HFF-Myc (cell line): ENCODE results near the gene PRORP.
A peak's percentile ranks its signal among the peaks of the same experiment; 100 is the strongest.

Experiments
- DNase-seq: peaks from one replicate; pipeline ENCODE4 v3.0.0-alpha.2; 2011; ENCODE audit warnings: low read depth; ENCODE audit errors: extremely low read depth
- H3K4me3 ChIP-seq: replicated peaks from 2 replicates; pipeline ENCODE4 v1.5.1; 2011; ENCODE audit warnings: low read depth, mild to moderate bottlenecking, control low read depth, low read length
- TF ChIP-seq, protein P1 (sequence below): IDR thresholded peaks from 2 replicates; pipeline ENCODE4 v1.5.1; 2012; ENCODE audit warnings: mild to moderate bottlenecking, low read depth, low read length, control low read depth; ENCODE audit errors: missing control alignments

The PRORP gene

DNA sequence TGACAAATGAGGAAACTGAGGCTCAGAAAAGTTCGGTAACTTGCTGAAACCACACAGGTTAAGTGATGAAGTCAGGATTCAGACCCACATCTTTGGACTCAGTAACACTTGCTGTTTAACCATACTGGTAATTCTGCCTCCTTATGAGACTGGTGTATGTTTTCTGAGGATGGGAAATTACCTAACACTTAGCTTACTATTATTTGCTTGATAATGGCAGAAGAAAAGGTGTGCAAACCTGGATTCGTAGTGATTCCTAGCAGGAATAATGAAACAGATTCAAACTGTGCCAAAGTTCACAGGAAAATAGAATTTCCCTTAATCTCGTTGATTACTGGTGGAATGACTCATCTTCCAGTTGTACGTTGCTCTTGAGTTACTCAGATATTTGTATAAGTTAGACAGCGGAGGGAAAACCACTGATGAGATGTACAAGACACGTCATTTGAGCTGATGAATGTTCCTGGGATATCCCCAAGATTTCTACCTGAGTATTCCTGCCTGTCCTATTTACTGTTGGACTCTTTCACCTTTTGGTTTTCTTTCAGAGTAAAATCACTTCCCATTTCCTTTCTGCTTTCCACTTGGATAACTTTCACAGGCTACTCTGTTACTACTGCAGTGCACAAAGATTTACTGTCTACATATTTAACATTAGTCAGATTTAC is 37.5 kb downstream of the PRORP start:
- peak; percentile 52 for DNase-seq
- TF ChIP-seq, protein P1, sequence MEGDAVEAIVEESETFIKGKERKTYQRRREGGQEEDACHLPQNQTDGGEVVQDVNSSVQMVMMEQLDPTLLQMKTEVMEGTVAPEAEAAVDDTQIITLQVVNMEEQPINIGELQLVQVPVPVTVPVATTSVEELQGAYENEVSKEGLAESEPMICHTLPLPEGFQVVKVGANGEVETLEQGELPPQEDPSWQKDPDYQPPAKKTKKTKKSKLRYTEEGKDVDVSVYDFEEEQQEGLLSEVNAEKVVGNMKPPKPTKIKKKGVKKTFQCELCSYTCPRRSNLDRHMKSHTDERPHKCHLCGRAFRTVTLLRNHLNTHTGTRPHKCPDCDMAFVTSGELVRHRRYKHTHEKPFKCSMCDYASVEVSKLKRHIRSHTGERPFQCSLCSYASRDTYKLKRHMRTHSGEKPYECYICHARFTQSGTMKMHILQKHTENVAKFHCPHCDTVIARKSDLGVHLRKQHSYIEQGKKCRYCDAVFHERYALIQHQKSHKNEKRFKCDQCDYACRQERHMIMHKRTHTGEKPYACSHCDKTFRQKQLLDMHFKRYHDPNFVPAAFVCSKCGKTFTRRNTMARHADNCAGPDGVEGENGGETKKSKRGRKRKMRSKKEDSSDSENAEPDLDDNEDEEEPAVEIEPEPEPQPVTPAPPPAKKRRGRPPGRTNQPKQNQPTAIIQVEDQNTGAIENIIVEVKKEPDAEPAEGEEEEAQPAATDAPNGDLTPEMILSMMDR, result no peak
- no peak overlapping the region for H3K4me3 ChIP-seq

DNA sequence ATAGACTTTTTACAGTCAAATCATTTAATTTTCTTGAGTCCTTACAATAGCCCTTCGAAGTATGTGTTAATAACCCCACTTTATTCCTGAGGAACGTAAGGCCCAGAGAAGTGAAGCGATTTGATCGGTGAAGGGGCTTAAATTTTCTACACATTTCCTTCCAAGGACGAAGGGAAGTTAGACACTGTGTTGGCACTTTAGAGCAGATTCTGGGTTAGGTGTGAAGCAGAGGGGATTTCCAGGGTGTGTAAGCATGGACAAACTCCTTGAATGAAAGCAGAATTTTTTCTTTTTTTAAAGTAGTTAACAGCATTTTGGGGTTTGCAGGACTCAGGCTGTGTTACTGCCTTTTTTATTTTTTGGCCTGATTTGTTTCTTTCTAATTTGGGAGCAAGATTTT is 38.9 kb downstream of the PRORP start:
- H3K4me3 ChIP-seq, result no peak overlapping the region
- TF ChIP-seq, protein P1, result no peak
- no peak for DNase-seq

DNA sequence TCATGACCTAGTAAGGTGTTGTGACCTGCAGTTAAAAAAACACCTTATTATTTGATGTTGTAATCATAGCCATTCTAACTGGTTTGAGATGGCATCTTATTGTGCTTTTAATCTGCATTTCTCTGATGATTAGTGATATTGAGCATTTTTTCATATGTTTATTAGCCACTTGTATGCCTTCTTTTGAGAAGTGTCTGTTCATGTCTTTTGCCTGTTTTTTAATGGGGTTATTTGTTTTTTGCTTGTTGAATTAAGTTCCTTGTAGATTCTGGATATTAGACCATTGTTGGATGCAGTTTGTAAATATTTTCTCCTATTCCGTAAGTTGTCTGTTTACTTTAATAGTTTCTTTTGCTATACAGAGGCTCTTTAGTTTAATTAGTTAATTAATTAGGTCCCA is 41.0 kb downstream of the PRORP start:
- TF ChIP-seq, protein P1, result no peak
- no peak overlapping the region for H3K4me3 ChIP-seq
- no peak for DNase-seq

DNA sequence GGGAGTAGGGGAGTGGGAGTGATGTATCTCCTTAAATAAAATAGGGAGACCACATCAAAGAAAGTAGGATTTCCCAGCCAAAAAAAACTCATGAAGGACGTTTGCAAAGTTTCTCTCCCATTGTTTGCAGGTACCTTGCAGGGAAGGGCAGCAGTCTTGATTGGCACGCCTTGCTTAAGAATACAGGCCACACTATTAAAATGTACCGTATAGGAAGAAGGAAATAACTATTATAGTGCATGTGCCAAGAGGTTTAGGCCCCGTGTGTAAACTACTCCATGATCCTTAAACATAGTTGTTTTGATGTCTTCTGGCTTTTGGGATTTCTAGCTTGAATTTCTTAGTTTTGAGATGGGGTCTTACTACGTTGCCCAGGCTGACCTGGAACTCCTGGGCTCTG is 42.5 kb downstream of the PRORP start:
- TF ChIP-seq, protein P1, result no peak
- H3K4me3 ChIP-seq, result no peak overlapping the region
- DNase-seq, result no peak

DNA sequence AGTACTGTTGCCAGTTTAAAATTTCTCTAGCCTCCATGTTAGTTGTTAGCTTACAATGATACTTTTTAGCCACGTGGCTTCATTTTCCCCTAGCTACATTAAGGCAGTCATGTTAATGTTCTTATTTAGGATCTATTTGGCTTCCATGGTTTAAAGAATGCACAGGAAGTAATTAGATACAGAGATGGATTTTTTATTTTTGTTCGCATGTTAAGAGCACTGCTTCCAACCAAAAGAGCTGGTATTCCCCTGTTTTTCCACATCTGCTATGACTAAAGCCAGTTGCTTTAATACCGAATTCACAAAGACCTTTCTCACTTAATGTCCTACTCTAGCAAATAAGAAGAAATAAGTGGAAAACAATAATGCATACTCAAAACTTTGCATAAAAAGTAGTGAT is 45.1 kb downstream of the PRORP start:
- H3K4me3 ChIP-seq, result no peak overlapping the region
- no peak for DNase-seq
- TF ChIP-seq, protein P1, result no peak
